MG63 (cell line): ENCODE results near the gene EFNA1. TPM values are rescaled to one million over a fixed set of nuclear protein-coding genes. Genes with fewer than 3 reads are reported as not detected.
A peak's percentile ranks its signal among the peaks of the same experiment; 100 is the strongest.

Experiments used
- DNase-seq: peaks from one replicate; pipeline ENCODE4 v3.0.0-alpha.2; 2020
- H3K27me3 ChIP-seq: fragments of 250-450 bp; sonication (Bioruptor Pico); 2 replicates; pipeline ENCODE4 v1.5.1; 2020; ENCODE audit warnings: mild to moderate bottlenecking, moderate library complexity
- H3K36me3 ChIP-seq: fragments of 250-450 bp; sonication (Bioruptor Pico); 2 replicates; pipeline ENCODE4 v1.5.1; 2020; ENCODE audit warnings: mild to moderate bottlenecking, moderate library complexity
- H3K4me3 ChIP-seq: fragments of 250-450 bp; sonication (Bioruptor Pico); 2 replicates; pipeline ENCODE4 v1.5.1; 2020; ENCODE audit warnings: mild to moderate bottlenecking, moderate library complexity
- H3K9me3 ChIP-seq: fragments of 250-450 bp; sonication (Bioruptor Pico); 2 replicates; pipeline ENCODE4 v1.5.1; 2020; ENCODE audit warnings: mild to moderate bottlenecking, moderate library complexity
- total RNA-seq: library from RNA; depleted of rRNA; stranded (reverse); fragments of >200 nt; shearing (Covaris generic); gene quantifications from 2 replicates; pipeline ENCODE4 v1.2.3, GENCODE V29; 2014; ENCODE audit warnings: low replicate concordance

Gene EFNA1
- total RNA-seq, 1 experiment from 2014 or later: 4.1 TPM

GRCh38 chr1:155086856-155087535 is 40.7 kb upstream of the EFNA1 start:
- DNase-seq: no peak
- Histone ChIP-seq H3K4me3 (no peak overlapping the region), H3K27me3 (peaks cover 11% of the 10 kb centered on the region), H3K9me3 (no peaks in the 10 kb centered on the region), H3K36me3 (no peaks in the 10 kb centered on the region)

- no peaks in the 10 kb centered on the region for H3K9me3 ChIP-seq
- peaks cover 12% of the 10 kb centered on the region for H3K27me3 ChIP-seq
- peak; percentile 77 for DNase-seq
- H3K4me3 ChIP-seq: no peak overlapping the region
- no peaks in the 10 kb centered on the region for H3K36me3 ChIP-seq
Observed at GRCh38 chr1:155091071-155092051, 36.3 kb upstream of the EFNA1 start.

GRCh38 chr1:155092131-155092530 is 35.5 kb upstream of the EFNA1 start:
- peaks cover 14% of the 10 kb centered on the region for H3K27me3 ChIP-seq
- no peak for DNase-seq
- no peaks in the 10 kb centered on the region for H3K36me3 ChIP-seq
- no peak overlapping the region for H3K4me3 ChIP-seq
- no peaks in the 10 kb centered on the region for H3K9me3 ChIP-seq

- H3K9me3 ChIP-seq: no peaks in the 10 kb centered on the region
- H3K4me3 ChIP-seq: no peak overlapping the region
- H3K36me3 ChIP-seq: no peaks in the 10 kb centered on the region
- DNase-seq: no peak
- H3K27me3 ChIP-seq: peaks cover 14% of the 10 kb centered on the region
Observed at GRCh38 chr1:155092641-155093040, 35.0 kb upstream of the EFNA1 start.

GRCh38 chr1:155093911-155094621 is 33.6 kb upstream of the EFNA1 start:
- Histone ChIP-seq H3K9me3 (no peaks in the 10 kb centered on the region), H3K4me3 (no peak overlapping the region), H3K36me3 (no peaks in the 10 kb centered on the region), H3K27me3 (peaks cover 14% of the 10 kb centered on the region)
- no peak for DNase-seq

GRCh38 chr1:155094622-155094948 is 33.1 kb upstream of the EFNA1 start:
- Histone ChIP-seq H3K9me3 (no peaks in the 10 kb centered on the region), H3K36me3 (no peaks in the 10 kb centered on the region), H3K27me3 (peaks cover 14% of the 10 kb centered on the region), H3K4me3 (no peak overlapping the region)
- no peak for DNase-seq

- Histone ChIP-seq H3K36me3 (no peaks in the 10 kb centered on the region), H3K27me3 (peaks cover 14% of the 10 kb centered on the region), H3K9me3 (no peaks in the 10 kb centered on the region), H3K4me3 (no peak overlapping the region)
- no peak for DNase-seq
Observed at GRCh38 chr1:155099331-155099730, 28.3 kb upstream of the EFNA1 start.

- no peak overlapping the region for H3K4me3 ChIP-seq
- H3K9me3 ChIP-seq: no peaks in the 10 kb centered on the region
- DNase-seq: no peak
- H3K27me3 ChIP-seq: 0 out of 2 replicates have a peak, but pooled peaks cover 3% of the 10 kb centered on the region
- no peaks in the 10 kb centered on the region for H3K36me3 ChIP-seq
Observed at GRCh38 chr1:155103325-155103724, 24.4 kb upstream of the EFNA1 start.

- H3K4me3 ChIP-seq: no peak overlapping the region
- H3K9me3 ChIP-seq: no peaks in the 10 kb centered on the region
- H3K36me3 ChIP-seq: no peaks in the 10 kb centered on the region
- DNase-seq: no peak
- H3K27me3 ChIP-seq: 0 out of 2 replicates have a peak, but pooled peaks cover 3% of the 10 kb centered on the region
Observed at GRCh38 chr1:155104605-155105534, 22.8 kb upstream of the EFNA1 start.

- Histone ChIP-seq H3K36me3 (no peaks in the 10 kb centered on the region), H3K27me3 (0 out of 2 replicates have a peak, but pooled peaks cover 3% of the 10 kb centered on the region), H3K9me3 (no peaks in the 10 kb centered on the region), H3K4me3 (no peak overlapping the region)
- DNase-seq: no peak
Observed at GRCh38 chr1:155105604-155106011, 22.1 kb upstream of the EFNA1 start.

- no peaks in the 10 kb centered on the region for H3K36me3 ChIP-seq
- no peak for DNase-seq
- H3K4me3 ChIP-seq: no peak overlapping the region
- no peaks in the 10 kb centered on the region for H3K9me3 ChIP-seq
- H3K27me3 ChIP-seq: 0 out of 2 replicates have a peak, but pooled peaks cover 3% of the 10 kb centered on the region
Observed at GRCh38 chr1:155106862-155107261, 20.8 kb upstream of the EFNA1 start.

- 0 out of 2 replicates have a peak, but pooled peaks cover 3% of the 10 kb centered on the region for H3K27me3 ChIP-seq
- DNase-seq: no peak
- no peak overlapping the region for H3K4me3 ChIP-seq
- H3K36me3 ChIP-seq: no peaks in the 10 kb centered on the region
- no peaks in the 10 kb centered on the region for H3K9me3 ChIP-seq
Observed at GRCh38 chr1:155107309-155108264, 20.1 kb upstream of the EFNA1 start.

GRCh38 chr1:155108296-155108695 is 19.4 kb upstream of the EFNA1 start:
- Histone ChIP-seq H3K4me3 (no peak overlapping the region), H3K36me3 (no peaks in the 10 kb centered on the region), H3K27me3 (0 out of 2 replicates have a peak, but pooled peaks cover 3% of the 10 kb centered on the region), H3K9me3 (no peaks in the 10 kb centered on the region)
- no peak for DNase-seq

- H3K36me3 ChIP-seq: no peaks in the 10 kb centered on the region
- H3K27me3 ChIP-seq: 0 out of 2 replicates have a peak, but pooled peaks cover 3% of the 10 kb centered on the region
- no peak for DNase-seq
- H3K4me3 ChIP-seq: no peak overlapping the region
- H3K9me3 ChIP-seq: no peaks in the 10 kb centered on the region
Observed at GRCh38 chr1:155110381-155110780, 17.3 kb upstream of the EFNA1 start.

GRCh38 chr1:155110826-155111225 is 16.9 kb upstream of the EFNA1 start:
- no peaks in the 10 kb centered on the region for H3K9me3 ChIP-seq
- no peaks in the 10 kb centered on the region for H3K36me3 ChIP-seq
- 0 out of 2 replicates have a peak, but pooled peaks cover 3% of the 10 kb centered on the region for H3K27me3 ChIP-seq
- DNase-seq: no peak
- H3K4me3 ChIP-seq: no peak overlapping the region
